ENCODE measurements around the gene ATP13A2. TPM values are rescaled to one million over a fixed set of nuclear protein-coding genes. Genes with fewer than 3 reads are reported as not detected.

ATP13A2 gene
- polyA plus RNA-seq, 4 donors, result 14.6 to 33.7 (median 17.4) TPM

- Histone ChIP-seq H3K9me3 (ENCODE audit: control insufficient read depth in 2 of 2, insufficient read depth in 1 of 2, low read depth in 1 of 2, low read length in 1 of 2) (no peaks in the 10 kb centered on the region), H3K4me1 (ENCODE audit: control insufficient read depth in 3 of 3, insufficient read depth in 2 of 3, low read depth in 1 of 3, low read length in 2 of 3) (peaks cover 0 to 8% (median 2%) of the 10 kb centered on the region in 3 donors), H3K27me3 (ENCODE audit: control insufficient read depth in 3 of 3, insufficient read depth in 3 of 3, low read length in 3 of 3) (no peaks in the 10 kb centered on the region), H3K36me3 (ENCODE audit: control insufficient read depth in 3 of 3, insufficient read depth in 2 of 3, low read depth in 1 of 3, low read length in 3 of 3) (peaks cover 0 to 68% (median 2%) of the 10 kb centered on the region in 3 donors), H3K27ac (ENCODE audit: low read depth in 1 of 3, low read length in 2 of 3) (no peak overlapping the region), H3K4me3 (ENCODE audit: low read depth in 1 of 3, low read length in 3 of 3) (no peak overlapping the region)
- DNase-seq, result no peak
- no peak for FAIRE-seq
- 93 to 97% (median 94%) methylated on average over 28 of the region's 28 CpGs for WGBS, 3 donors
Observed at GRCh38 chr1:16970132-16970910, 41.4 kb downstream of the ATP13A2 start.

GRCh38 chr1:16969651-16970050 lies 42.1 kb downstream of the ATP13A2 start:
- H3K36me3 ChIP-seq (ENCODE audit: control insufficient read depth in 3 of 3, insufficient read depth in 2 of 3, low read depth in 1 of 3, low read length in 3 of 3), result peaks cover 0 to 66% (median 2%) of the 10 kb centered on the region in 3 donors
- WGBS, 3 donors, result 82 to 90% (median 85%) methylated on average over 12 of the region's 12 CpGs
- H3K9me3 ChIP-seq (ENCODE audit: control insufficient read depth in 2 of 2, insufficient read depth in 1 of 2, low read depth in 1 of 2, low read length in 1 of 2), result no peaks in the 10 kb centered on the region
- DNase-seq (no peak), FAIRE-seq (no peak)
- no peak overlapping the region for H3K4me3 ChIP-seq (ENCODE audit: low read depth in 1 of 3, low read length in 3 of 3)
- no peak overlapping the region for H3K27ac ChIP-seq (ENCODE audit: low read depth in 1 of 3, low read length in 2 of 3)
- H3K27me3 ChIP-seq (ENCODE audit: control insufficient read depth in 3 of 3, insufficient read depth in 3 of 3, low read length in 3 of 3), result no peaks in the 10 kb centered on the region
- peaks cover 0 to 8% (median 2%) of the 10 kb centered on the region in 3 donors for H3K4me1 ChIP-seq (ENCODE audit: control insufficient read depth in 3 of 3, insufficient read depth in 2 of 3, low read depth in 1 of 3, low read length in 2 of 3)

GRCh38 chr1:16969057-16969611 lies 42.6 kb downstream of the ATP13A2 start:
- no peak for FAIRE-seq
- Histone ChIP-seq H3K4me3 (ENCODE audit: low read depth in 1 of 3, low read length in 3 of 3) (no peak overlapping the region), H3K9me3 (ENCODE audit: control insufficient read depth in 2 of 2, insufficient read depth in 1 of 2, low read depth in 1 of 2, low read length in 1 of 2) (no peaks in the 10 kb centered on the region), H3K4me1 (ENCODE audit: control insufficient read depth in 3 of 3, insufficient read depth in 2 of 3, low read depth in 1 of 3, low read length in 2 of 3) (peaks cover 0 to 8% (median 2%) of the 10 kb centered on the region in 3 donors), H3K36me3 (ENCODE audit: control insufficient read depth in 3 of 3, insufficient read depth in 2 of 3, low read depth in 1 of 3, low read length in 3 of 3) (peaks cover 0 to 66% (median 2%) of the 10 kb centered on the region in 3 donors), H3K27ac (ENCODE audit: low read depth in 1 of 3, low read length in 2 of 3) (no peak overlapping the region), H3K27me3 (ENCODE audit: control insufficient read depth in 3 of 3, insufficient read depth in 3 of 3, low read length in 3 of 3) (no peaks in the 10 kb centered on the region)
- WGBS, 3 donors, result 86 to 90% (median 90%) methylated on average over 14 of the region's 14 CpGs
- DNase-seq, result no peak

- Histone ChIP-seq H3K27me3 (ENCODE audit: control insufficient read depth in 3 of 3, insufficient read depth in 3 of 3, low read length in 3 of 3) (no peaks in the 10 kb centered on the region), H3K4me3 (ENCODE audit: low read depth in 1 of 3, low read length in 3 of 3) (no peak overlapping the region), H3K27ac (ENCODE audit: low read depth in 1 of 3, low read length in 2 of 3) (no peak overlapping the region), H3K4me1 (ENCODE audit: control insufficient read depth in 3 of 3, insufficient read depth in 2 of 3, low read depth in 1 of 3, low read length in 2 of 3) (peaks cover 0 to 8% (median 2%) of the 10 kb centered on the region in 3 donors), H3K36me3 (ENCODE audit: control insufficient read depth in 3 of 3, insufficient read depth in 2 of 3, low read depth in 1 of 3, low read length in 3 of 3) (peaks cover 0 to 63% (median 2%) of the 10 kb centered on the region in 3 donors), H3K9me3 (ENCODE audit: control insufficient read depth in 2 of 2, insufficient read depth in 1 of 2, low read depth in 1 of 2, low read length in 1 of 2) (no peaks in the 10 kb centered on the region)
- 92 to 100% (median 93%) methylated on average over 3 of the region's 3 CpGs for WGBS, 3 donors
- FAIRE-seq (no peak), DNase-seq (no peak)
Observed at GRCh38 chr1:16968372-16968771, 43.4 kb downstream of the ATP13A2 start.

GRCh38 chr1:16967962-16968361 lies 43.8 kb downstream of the ATP13A2 start:
- Histone ChIP-seq H3K27ac (ENCODE audit: low read depth in 1 of 3, low read length in 2 of 3) (no peak overlapping the region), H3K36me3 (ENCODE audit: control insufficient read depth in 3 of 3, insufficient read depth in 2 of 3, low read depth in 1 of 3, low read length in 3 of 3) (peaks cover 0 to 62% (median 2%) of the 10 kb centered on the region in 3 donors), H3K9me3 (ENCODE audit: control insufficient read depth in 2 of 2, insufficient read depth in 1 of 2, low read depth in 1 of 2, low read length in 1 of 2) (no peaks in the 10 kb centered on the region), H3K4me3 (ENCODE audit: low read depth in 1 of 3, low read length in 3 of 3) (no peak overlapping the region), H3K4me1 (ENCODE audit: control insufficient read depth in 3 of 3, insufficient read depth in 2 of 3, low read depth in 1 of 3, low read length in 2 of 3) (peaks cover 0 to 8% (median 2%) of the 10 kb centered on the region in 3 donors), H3K27me3 (ENCODE audit: control insufficient read depth in 3 of 3, insufficient read depth in 3 of 3, low read length in 3 of 3) (no peaks in the 10 kb centered on the region)
- FAIRE-seq, result no peak
- WGBS, 3 donors, result 93 to 97% (median 95%) methylated on average over 21 of the region's 21 CpGs
- no peak for DNase-seq

- 45 to 74% (median 73%) methylated on average over 7 of the region's 7 CpGs for WGBS, 3 donors
- DNase-seq (peak in 1 of 2 donors; percentile 54), FAIRE-seq (no peak)
Observed at GRCh38 chr1:16967095-16967575, 44.6 kb downstream of the ATP13A2 start.

GRCh38 chr1:16966282-16966681 lies 45.4 kb downstream of the ATP13A2 start:
- H3K36me3 ChIP-seq (ENCODE audit: control insufficient read depth in 3 of 3, insufficient read depth in 2 of 3, low read depth in 1 of 3, low read length in 3 of 3), result peaks cover 0 to 46% (median 2%) of the 10 kb centered on the region in 3 donors
- DNase-seq (no peak), FAIRE-seq (no peak)
- no peak overlapping the region for H3K4me3 ChIP-seq (ENCODE audit: low read depth in 1 of 3, low read length in 3 of 3)
- 96 to 97% (median 96%) methylated on average over 22 of the region's 22 CpGs for WGBS, 3 donors
- H3K4me1 ChIP-seq (ENCODE audit: control insufficient read depth in 3 of 3, insufficient read depth in 2 of 3, low read depth in 1 of 3, low read length in 2 of 3), result peaks cover 0 to 8% (median 2%) of the 10 kb centered on the region in 3 donors
- no peak overlapping the region for H3K27ac ChIP-seq (ENCODE audit: low read depth in 1 of 3, low read length in 2 of 3)
- no peaks in the 10 kb centered on the region for H3K9me3 ChIP-seq (ENCODE audit: control insufficient read depth in 2 of 2, insufficient read depth in 1 of 2, low read depth in 1 of 2, low read length in 1 of 2)
- H3K27me3 ChIP-seq (ENCODE audit: control insufficient read depth in 3 of 3, insufficient read depth in 3 of 3, low read length in 3 of 3), result no peaks in the 10 kb centered on the region

More at GRCh38 chr1:16967095-16967575, 44.6 kb downstream of the ATP13A2 start:
- no peak overlapping the region for H3K4me3 ChIP-seq (ENCODE audit: low read depth in 1 of 3, low read length in 3 of 3)
- H3K36me3 ChIP-seq (ENCODE audit: control insufficient read depth in 3 of 3, insufficient read depth in 2 of 3, low read depth in 1 of 3, low read length in 3 of 3), result peaks cover 0 to 54% (median 2%) of the 10 kb centered on the region in 3 donors
- no peak overlapping the region for H3K27ac ChIP-seq (ENCODE audit: low read depth in 1 of 3, low read length in 2 of 3)
- H3K27me3 ChIP-seq (ENCODE audit: control insufficient read depth in 3 of 3, insufficient read depth in 3 of 3, low read length in 3 of 3), result no peaks in the 10 kb centered on the region
- peaks cover 0 to 8% (median 2%) of the 10 kb centered on the region in 3 donors for H3K4me1 ChIP-seq (ENCODE audit: control insufficient read depth in 3 of 3, insufficient read depth in 2 of 3, low read depth in 1 of 3, low read length in 2 of 3)
- no peaks in the 10 kb centered on the region for H3K9me3 ChIP-seq (ENCODE audit: control insufficient read depth in 2 of 2, insufficient read depth in 1 of 2, low read depth in 1 of 2, low read length in 1 of 2)

GRCh38 chr1:16965486-16966067 lies 46.2 kb downstream of the ATP13A2 start:
- no peak for DNase-seq
- no peak for FAIRE-seq
- 87 to 93% (median 88%) methylated on average over 10 to 13 of the region's 13 CpGs for WGBS, 3 donors
- Histone ChIP-seq H3K9me3 (ENCODE audit: control insufficient read depth in 2 of 2, insufficient read depth in 1 of 2, low read depth in 1 of 2, low read length in 1 of 2) (no peaks in the 10 kb centered on the region), H3K4me1 (ENCODE audit: control insufficient read depth in 3 of 3, insufficient read depth in 2 of 3, low read depth in 1 of 3, low read length in 2 of 3) (peaks cover 0 to 8% (median 2%) of the 10 kb centered on the region in 3 donors), H3K27me3 (ENCODE audit: control insufficient read depth in 3 of 3, insufficient read depth in 3 of 3, low read length in 3 of 3) (no peaks in the 10 kb centered on the region), H3K27ac (ENCODE audit: low read depth in 1 of 3, low read length in 2 of 3) (no peak overlapping the region), H3K36me3 (ENCODE audit: control insufficient read depth in 3 of 3, insufficient read depth in 2 of 3, low read depth in 1 of 3, low read length in 3 of 3) (peaks cover 0 to 41% (median 2%) of the 10 kb centered on the region in 3 donors), H3K4me3 (ENCODE audit: low read depth in 1 of 3, low read length in 3 of 3) (no peak overlapping the region)

All from small intestine (tissue), 7 donors.